ENCODE results near the gene ZNG1B.
A peak's percentile ranks its signal among the peaks of the same experiment; 100 is the strongest.
"Not testable (repeated sequence)": the region's sequence is repeated elsewhere in the genome, so short reads cannot be mapped to it uniquely, and the experiment has no call there.

Gene ZNG1B

DNA sequence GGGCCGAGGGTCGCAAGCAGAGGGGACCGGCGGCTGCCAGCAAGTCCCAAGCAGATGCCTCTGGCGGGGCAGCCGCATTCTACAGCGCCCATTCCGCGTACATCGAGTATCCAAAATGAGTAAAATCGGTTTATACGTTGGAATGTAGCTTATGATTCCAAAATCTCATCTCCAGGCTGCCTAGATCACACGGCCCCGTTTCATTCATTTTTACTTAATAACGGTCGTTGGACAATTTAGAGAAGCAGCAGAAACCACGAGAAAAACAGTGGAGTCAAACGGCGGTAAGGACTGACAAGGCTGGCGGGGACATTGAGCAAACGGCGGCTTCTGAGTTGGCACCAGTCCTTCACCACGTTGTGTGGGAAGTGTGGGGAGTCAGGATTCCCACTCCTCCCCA lies 66.6 kb downstream of the ZNG1B start:
- DNase-seq = not testable (repeated sequence)

DNA sequence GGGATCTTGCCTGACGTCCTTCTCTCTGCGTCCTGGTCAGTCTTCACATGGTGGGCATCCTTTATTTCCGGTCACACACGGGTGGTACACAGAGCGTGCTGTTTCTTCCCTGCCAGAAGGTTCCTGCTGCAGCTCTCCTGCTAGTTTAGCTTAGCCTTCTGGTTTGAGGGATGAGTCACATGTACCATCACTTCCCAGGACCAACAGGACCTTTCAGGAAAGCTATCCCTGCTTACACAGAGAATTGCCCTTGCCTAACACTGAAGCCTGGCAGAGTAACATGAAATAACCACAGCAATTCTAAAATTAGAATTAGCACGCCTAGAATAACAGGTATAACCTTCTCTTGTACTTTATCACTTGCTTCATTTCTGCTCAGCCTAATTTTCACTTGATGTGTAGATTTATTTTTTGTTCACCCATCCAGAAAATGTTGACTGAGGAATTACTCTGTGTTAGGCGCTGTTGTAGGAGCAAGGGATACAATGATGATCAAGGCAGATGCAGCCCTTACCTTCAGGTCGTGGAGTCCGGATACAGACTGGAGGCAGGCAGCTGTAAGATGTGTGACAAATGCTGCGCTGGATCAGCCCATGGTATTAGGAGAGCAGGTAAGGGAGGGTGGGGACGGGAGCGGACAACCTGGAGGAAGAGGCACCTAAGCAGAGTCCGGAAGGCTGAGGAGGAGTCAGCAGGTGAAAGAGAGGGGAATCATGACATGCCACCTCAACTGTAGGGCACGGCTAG lies 70.1 kb downstream of the ZNG1B start:
- not testable (repeated sequence) for DNase-seq

DNA sequence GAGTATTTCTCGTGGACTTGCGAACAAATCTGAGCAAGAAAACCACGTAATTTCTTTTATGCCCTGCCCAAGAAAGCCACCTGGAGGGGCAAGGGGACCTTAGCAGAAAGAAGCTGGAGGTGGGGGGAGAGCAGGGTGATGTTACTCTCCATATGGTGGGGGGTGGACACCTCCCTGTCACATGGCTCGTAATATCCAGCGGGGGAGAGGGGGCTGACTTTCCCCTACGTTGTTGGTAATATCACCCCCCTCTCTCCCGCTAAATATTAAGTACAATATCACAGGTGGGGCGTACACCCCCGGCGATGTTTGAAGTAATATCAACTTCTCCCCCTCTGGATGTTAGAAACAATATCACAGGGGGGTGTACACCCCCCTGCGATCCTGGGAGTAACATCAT lies 70.7 kb downstream of the ZNG1B start:
- not testable (repeated sequence) for DNase-seq

DNA sequence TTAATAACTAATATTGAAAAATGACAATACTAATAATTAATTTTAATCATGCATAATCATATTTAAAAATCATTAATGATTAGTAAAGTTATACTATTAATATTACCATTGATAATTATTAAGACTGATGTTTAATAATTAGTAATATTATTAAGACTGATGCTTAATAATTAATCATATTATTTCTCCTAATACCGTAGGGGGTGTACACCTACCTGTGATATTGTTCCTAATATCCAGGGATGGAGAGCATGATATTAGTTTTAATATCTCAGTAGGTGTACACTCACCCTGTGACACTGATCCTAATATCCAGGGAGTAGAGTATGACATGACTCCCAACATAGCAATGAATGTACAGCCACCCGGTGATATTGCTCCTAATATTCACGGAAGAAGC lies 73.4 kb downstream of the ZNG1B start:
- DNase-seq = not testable (repeated sequence)

DNA sequence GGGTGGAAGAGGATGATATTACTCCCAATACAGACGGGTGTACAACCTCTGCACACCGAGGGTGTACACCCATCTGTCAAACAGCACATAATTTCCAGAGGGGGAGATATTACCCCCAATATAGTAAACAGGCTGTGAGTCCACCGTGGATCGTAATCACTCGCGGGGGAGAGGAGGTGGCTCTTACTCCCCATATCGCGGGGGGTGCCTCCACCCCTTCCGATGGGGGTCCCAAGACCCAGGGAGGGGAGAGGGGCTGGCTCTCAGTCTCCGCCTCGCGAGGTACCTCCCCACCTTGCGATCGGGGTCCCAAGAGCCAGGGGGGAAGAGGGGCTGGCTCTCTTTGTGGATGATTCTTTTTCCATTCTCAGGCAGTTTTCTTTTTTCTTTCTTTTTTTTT lies 74.4 kb downstream of the ZNG1B start:
- DNase-seq = not testable (repeated sequence)

DNA sequence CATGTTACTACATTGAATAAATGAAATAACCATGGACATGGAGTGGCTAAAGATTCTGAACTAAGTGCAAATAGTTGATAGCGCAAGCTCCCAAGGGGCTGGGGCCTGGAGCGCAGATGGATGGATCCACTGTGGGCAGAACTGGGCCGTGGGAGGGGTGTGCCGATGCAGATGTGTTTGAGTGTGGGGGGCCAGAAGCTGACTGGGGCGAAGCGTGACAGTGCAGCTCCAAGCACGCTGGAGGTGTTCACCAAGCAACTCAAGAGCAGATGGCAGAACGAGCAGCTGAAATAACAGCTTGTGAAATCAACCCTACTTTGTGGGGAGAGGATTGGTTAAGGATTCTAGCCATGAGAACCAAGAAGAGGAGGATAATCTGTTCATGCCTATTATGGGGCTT lies 78.0 kb downstream of the ZNG1B start:
- DNase-seq = not testable (repeated sequence)

DNA sequence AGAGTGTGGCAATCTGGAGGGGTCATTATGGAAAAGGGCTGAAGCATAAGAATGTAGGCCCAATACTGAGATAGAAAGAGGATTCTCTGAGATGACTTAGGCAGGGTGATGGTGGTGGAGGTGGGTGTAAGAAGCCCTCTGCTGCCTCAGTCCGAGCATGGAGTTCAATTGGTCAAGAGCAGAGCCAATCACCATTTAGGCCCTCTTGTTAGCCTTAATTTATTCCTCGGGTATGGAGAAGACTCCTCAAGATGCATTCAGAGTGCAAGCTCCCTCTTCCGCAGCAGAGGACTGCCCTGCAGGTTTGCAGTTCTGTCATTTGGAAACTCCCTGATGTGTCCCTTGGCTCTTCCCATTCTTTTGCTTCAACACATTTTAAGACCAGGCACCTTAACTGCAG lies 78.5 kb downstream of the ZNG1B start:
- DNase-seq = not testable (repeated sequence)

DNA sequence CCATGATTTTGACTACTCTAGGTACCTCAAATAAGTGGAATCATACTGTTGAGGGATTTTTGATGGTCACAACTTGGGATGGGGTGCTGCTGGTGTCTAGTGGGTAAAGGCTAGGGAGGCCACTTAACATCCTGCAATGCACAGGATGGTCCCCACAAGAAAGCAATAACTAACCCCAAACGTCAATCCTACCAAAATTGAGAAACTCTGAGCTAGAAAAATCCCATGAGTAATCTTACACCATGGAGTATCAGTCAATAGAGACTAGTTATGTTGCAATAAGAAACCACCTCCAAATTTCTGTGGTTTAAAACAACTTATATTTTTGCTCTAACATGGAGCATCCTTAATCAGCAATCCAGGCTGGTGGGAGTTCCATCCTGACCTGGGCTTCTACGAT lies 79.5 kb downstream of the ZNG1B start:
- DNase-seq = not testable (repeated sequence)

DNA sequence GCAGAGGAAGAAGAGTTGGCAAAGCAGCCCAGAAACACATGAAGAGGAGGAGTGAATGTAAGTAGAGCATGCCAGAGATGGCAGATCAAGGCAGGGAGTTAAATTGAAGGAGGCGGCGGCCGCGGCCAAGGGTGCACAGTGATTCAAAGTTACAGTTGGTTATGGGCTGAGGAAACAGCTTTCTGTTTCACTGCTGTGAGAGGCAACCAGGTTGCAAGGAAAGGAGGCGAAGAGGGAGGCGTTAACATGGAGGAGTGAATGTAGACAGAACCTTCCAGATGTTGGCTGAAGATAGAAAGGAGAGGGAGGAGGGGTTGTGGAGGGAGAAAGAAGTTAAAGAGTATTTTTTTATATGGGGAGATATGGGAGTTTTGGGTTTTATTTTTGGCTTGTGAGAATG lies 83.3 kb downstream of the ZNG1B start:
- not testable (repeated sequence) for DNase-seq

DNA sequence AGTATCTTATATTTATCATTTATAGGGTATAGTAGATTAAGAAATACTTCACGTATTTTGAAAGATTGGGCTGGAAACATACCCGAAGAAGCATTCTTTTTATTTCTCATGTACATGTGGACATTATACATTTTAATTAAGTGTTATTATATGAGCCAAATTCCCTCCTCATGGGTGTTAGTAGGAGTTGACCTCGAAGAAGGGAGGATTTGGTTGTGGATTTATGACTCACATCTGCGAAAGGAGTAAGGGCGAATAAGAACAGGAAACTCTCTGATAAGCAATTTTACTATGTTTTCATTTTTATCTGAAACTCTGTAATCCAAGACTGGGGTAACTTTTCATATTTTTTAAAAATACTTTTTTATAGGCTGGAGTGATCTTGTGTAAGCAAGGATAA lies 84.0 kb downstream of the ZNG1B start:
- not testable (repeated sequence) for DNase-seq

DNA sequence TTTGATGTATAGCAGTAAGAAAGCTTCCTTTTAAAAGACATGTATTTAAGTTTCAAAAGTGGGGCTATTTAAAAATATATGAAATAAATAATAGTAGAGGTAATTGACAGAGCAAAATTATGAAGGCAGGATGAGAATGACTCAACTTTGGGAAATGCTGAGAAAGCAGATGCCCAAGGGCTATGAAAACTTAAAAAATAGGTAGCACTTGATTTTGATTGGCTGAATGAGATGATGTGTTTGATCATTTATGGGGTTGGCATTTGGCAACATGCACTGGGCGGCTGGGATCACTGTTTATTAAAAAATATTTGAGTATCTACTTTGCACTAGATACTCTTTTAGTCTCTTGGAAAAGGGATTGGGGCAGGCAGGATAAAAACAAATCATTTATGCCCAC lies 87.5 kb downstream of the ZNG1B start:
- DNase-seq = not testable (repeated sequence)

DNA sequence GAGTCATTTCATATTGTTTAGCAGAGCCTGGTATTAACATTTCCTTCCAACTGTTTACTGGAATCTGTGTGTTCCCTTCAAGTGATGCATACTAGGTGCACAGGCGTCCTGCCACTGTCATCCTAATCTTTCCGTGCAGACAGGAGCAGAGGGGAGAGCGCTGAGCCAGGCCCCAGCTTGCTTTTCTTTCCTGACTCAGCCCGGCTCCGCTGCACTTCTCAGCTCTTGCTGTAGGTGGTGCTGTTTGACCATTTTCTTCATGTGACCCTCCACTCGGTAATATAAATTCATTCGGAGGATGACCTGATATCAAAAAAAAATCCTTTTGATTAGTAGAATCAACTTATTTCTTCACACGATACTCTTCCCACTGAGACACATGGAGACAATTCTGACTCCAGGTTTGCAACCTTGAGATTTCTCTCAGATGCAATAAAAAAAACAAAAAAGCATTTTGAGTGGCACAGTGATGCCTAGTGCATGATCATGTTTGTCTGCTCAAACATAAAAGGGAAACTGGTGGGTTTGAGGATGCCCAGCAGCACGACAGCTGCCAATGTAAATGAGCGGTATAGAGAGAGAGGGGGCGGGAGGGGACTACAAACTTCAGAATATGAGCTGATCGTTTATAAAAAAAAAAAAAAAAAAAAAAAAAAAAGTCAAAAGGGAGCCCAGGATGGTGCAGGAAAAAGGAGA lies 90.0 kb downstream of the ZNG1B start:
- DNase-seq = not testable (repeated sequence)

DNA sequence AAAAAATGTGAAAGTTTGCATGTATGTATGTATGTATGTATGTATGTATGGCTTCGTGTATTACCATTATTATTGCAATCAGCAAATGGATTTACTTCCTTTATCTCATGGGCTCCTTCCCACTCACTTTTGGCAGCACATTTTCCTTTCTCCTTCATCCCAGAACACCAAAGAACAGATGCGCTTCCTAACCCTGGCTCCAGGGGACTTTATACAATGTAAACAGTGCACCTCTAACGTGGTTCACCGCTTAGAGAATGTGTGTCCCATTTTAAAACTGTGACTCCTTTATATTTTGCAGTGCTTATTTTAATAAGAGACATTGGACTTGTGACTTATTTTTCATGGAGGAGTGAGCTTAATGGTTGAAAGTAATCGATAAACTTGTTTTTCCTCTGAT lies 90.6 kb downstream of the ZNG1B start:
- not testable (repeated sequence) for DNase-seq

DNA sequence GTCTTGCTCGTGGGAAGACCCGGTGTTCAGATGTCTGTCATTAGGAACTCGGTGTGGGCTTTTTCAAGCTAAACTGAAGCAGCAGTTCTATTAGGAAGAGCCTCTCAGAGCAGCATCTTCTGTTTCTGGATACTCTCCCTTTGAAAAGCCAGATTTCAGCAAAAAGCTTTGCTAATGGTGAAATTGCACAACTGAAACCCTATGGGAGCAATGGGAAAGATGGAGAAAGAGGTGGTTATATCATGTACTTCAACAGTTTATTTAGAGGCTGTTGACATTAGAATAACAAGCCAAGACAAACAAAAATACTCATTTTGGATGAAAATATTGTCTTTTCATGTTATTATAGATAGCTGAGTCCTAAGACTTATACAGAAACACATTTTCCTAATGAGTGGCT lies 91.4 kb downstream of the ZNG1B start:
- not testable (repeated sequence) for DNase-seq

DNA sequence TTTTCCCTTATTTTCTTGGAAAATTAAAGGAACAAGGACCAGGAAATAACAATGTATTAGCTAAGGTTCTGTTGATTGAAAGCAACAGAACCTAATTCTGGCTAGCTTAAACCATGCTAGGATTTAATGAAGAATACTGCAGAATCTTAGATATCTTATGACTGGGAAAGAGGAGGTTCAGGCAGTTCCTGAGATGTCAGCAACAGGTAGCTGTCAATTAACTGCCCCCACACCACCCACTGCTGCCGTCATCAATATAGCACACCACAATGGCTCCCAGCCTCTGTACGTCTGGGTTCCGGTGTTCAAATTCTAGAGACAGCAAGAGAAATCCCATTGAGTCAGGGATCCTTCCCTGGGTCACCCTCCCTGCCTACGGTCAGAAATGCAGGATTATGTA lies 95.5 kb downstream of the ZNG1B start:
- not testable (repeated sequence) for DNase-seq

DNA sequence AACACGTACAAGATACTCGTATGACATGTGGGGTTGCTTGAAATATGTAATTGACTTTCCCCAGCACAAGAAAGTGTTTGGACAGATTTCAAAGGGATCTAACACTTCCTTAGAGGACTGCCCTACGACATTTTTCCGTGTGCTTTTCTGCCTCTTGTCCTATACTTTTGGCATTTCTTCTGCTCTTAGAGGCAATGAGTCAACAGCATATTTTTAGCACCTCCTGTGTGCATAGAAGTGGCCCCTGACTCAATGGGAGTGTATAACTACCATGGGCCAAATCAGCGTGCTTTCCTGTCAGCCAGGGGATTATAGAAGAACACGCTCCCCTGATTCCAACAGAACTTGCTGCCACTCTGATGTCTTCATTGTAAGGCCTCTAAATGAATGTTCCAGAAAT lies 99.1 kb downstream of the ZNG1B start:
- DNase-seq = not testable (repeated sequence)

DNA sequence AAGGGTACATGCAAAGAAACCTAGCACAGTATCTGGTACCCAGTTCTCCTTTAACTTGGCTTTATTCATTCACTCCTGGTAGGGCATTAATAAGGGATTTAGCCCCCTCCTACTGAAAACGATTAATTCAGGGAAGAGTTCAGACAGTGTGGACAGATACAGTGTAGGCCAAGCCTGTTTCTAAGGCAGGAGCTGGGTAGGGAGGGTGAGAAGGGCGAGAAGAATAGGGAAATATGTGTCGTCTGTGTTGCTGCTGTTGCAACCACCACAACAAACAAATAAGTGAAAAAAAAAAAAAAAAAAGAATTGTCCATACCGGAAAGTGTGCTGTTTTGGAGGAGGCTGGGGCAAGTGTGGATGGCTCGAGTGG lies 103.3 kb downstream of the ZNG1B start:
- not testable (repeated sequence) for DNase-seq

DNA sequence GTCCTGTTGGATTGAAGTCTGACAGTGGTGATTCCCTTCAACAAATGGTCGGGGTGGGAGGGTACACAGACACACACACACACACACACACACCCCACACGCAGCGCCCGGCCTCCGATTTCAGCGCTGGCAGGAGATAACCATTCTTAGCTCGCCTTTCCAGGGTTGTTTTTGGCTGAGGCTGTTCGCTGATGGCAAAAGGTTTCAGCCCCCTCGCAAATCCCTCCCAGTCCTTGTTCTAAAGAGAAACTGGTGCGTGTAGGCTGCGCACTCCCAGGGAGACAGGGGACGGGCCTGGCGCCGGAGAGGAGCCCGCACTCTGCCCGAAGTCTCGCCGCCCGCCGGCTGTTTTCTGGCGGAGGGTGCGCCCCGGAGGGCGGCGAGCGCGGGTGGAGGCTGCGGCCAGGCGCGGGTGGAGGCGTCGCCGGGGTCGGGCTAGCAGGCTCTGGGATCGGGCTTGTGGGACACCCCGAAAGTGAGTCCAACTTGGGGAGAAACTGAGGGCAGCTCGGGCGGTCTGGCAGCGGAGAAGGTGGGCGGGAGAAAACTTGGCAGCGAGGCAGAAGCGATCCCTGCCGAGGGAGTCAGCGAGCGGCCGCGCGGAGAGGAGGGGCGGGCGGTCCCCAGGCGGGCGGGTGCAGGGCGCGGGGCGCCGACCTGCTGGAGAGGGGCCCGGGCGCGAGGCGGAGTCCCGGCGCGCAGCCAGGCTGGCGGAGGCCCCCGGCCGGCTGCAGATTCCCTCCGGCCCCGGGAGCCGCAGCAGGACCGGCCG lies 103.9 kb downstream of the ZNG1B start:
- DNase-seq = peak; percentile 9

DNA sequence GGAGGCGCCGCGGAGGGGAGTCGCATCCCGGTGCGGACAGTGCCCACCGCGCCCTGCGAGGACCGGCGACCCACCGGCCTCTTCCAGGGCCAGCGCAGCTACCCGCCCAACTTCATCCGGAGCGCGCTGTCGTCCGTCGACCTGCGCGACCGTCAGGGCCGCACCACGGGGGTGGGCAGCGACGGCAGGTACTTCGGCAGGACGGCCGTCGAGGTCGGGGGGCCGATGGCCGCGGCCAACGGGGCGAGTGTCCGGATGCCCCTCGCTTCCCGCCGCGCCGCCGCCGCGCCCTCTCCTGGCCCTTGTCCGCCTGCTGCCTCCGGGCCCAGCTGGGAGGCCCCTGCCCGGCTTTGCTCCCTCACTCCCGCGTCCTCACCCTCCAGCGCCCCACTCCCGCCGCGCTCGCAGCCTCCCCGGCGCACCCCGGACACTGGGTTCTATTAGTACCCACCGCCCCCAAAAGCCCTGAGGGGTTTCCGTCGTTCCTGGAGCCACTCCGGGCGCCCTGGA lies 104.5 kb downstream of the ZNG1B start:
- not testable (repeated sequence) for DNase-seq

DNA sequence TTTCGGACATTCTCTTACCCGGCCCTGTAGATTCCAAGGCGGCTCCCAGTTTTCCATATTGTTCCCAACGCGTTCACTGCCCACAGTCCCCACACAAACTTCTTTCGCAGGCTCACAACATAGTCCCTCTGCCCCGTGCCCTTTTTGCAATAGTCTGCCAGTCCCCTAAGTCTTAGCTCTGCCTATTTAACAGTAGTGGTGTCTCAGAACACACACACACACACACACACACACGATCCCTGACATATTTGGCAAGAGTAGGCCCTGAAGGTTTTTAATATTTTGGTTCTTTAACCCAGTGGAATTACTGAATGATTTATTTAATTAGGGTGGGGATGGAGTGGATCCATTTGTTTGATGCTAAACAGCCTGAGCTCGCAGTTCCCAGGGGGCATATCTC lies 105.0 kb downstream of the ZNG1B start:
- DNase-seq = not testable (repeated sequence)

Data from activated CD4-positive, alpha-beta T cell treated with anti-CD3 and anti-CD28 coated beads, Interleukin-2, Interleukin-6, amounts not matched to agents 100 ng/mL and 50 ng/mL, durations not matched to agents 16 hours and 8 hours (primary cell).